H9 (cell line): Measurements from ENCODE around the gene SLC6A18. TPM values are rescaled to one million over a fixed set of nuclear protein-coding genes. Genes with fewer than 3 reads are reported as not detected.

ENCODE experiments used
- DNase-seq: peaks from one replicate; pipeline ENCODE4 v3.0.0-alpha.2; 2017
- H2AFZ ChIP-seq: one replicate; pipeline ENCODE4 v1.6.1; 2013; ENCODE audit warnings: mild to moderate bottlenecking, low read length, control low read depth, moderate library complexity
- H2AK5ac ChIP-seq: 2 replicates; pipeline ENCODE4 v1.6.1; 2013; ENCODE audit warnings: low read length, control low read depth, mixed read lengths; ENCODE audit not compliant: insufficient read length
- H2BK120ac ChIP-seq: one replicate; pipeline ENCODE4 v1.6.1; 2013; ENCODE audit warnings: low read depth, mild to moderate bottlenecking, low read length, control low read depth, inconsistent platforms; ENCODE audit not compliant: poor library complexity, severe bottlenecking
- H2BK12ac ChIP-seq: 2 replicates; pipeline ENCODE4 v1.6.1; 2013; ENCODE audit warnings: low read length, control low read depth, mixed read lengths, low read depth; ENCODE audit not compliant: insufficient read length
- H2BK15ac ChIP-seq: 2 replicates; pipeline ENCODE4 v1.6.1; 2013; ENCODE audit warnings: low read depth, low read length, control low read depth
- H2BK20ac ChIP-seq: one replicate; pipeline ENCODE4 v1.6.1; 2013; ENCODE audit warnings: low read depth, mild to moderate bottlenecking, low read length, control low read depth, inconsistent platforms; ENCODE audit not compliant: poor library complexity, severe bottlenecking
- H2BK5ac ChIP-seq: 2 replicates; pipeline ENCODE4 v1.6.1; 2013; ENCODE audit warnings: low read length, control low read depth, mixed read lengths; ENCODE audit not compliant: insufficient read length
- H3K14ac ChIP-seq: 2 replicates; pipeline ENCODE4 v1.6.1; 2013; ENCODE audit warnings: low read length, control low read depth; ENCODE audit not compliant: insufficient read depth
- H3K18ac ChIP-seq: 2 replicates; pipeline ENCODE4 v1.6.1; 2013; ENCODE audit warnings: low read depth, mild to moderate bottlenecking, mixed read lengths, low read length, control low read depth; ENCODE audit not compliant: insufficient read length
- H3K23ac ChIP-seq: 2 replicates; pipeline ENCODE4 v1.6.1; 2013; ENCODE audit warnings: low read length, control low read depth, mixed read lengths, low read depth; ENCODE audit not compliant: insufficient read length
- H3K23me2 ChIP-seq: 2 replicates; pipeline ENCODE4 v1.6.1; 2013; ENCODE audit warnings: low read depth, mild to moderate bottlenecking, mixed read lengths, low read length, control low read depth; ENCODE audit not compliant: insufficient read length, poor library complexity, severe bottlenecking
- H3K27ac ChIP-seq: 2 replicates; pipeline ENCODE4 v1.5.1; 2013; ENCODE audit warnings: low read length, control low read depth, mixed read lengths, low read depth; ENCODE audit not compliant: insufficient read length
- H3K27me3 ChIP-seq: 2 replicates; pipeline ENCODE4 v1.6.1; 2013; ENCODE audit warnings: low read length, control low read depth, inconsistent platforms; ENCODE audit not compliant: insufficient read depth
- H3K4ac ChIP-seq: 2 replicates; pipeline ENCODE4 v1.6.1; 2013; ENCODE audit warnings: low read depth, mild to moderate bottlenecking, control low read depth, inconsistent platforms, low read length, moderate library complexity
- H3K4me1 ChIP-seq: 2 replicates; pipeline ENCODE4 v1.6.1; 2013; ENCODE audit warnings: low read length, control low read depth, inconsistent platforms; ENCODE audit not compliant: insufficient read depth
- H3K4me2 ChIP-seq: 2 replicates; pipeline ENCODE4 v1.6.1; 2013; ENCODE audit warnings: low read length, control low read depth, mixed read lengths; ENCODE audit not compliant: insufficient read length, insufficient read depth
- H3K56ac ChIP-seq: 2 replicates; pipeline ENCODE4 v1.6.1; 2013; ENCODE audit warnings: low read depth, mild to moderate bottlenecking, mixed read lengths, low read length, control low read depth; ENCODE audit not compliant: insufficient read length
- H3K79me1 ChIP-seq: 2 replicates; pipeline ENCODE4 v1.6.1; 2013; ENCODE audit warnings: low read depth, mild to moderate bottlenecking, moderate library complexity, low read length, control low read depth, inconsistent platforms; ENCODE audit not compliant: insufficient read depth, poor library complexity, severe bottlenecking
- H3K79me2 ChIP-seq: 2 replicates; pipeline ENCODE4 v1.6.1; 2013; ENCODE audit warnings: low read length, control low read depth, inconsistent platforms; ENCODE audit not compliant: insufficient read depth
- H3K9ac ChIP-seq: 2 replicates; pipeline ENCODE4 v1.6.1; 2013; ENCODE audit warnings: low read length, control low read depth, mixed read lengths; ENCODE audit not compliant: insufficient read length; ENCODE audit errors: extremely low read depth
- H3K9me3 ChIP-seq: one replicate; pipeline ENCODE4 v1.6.1; 2013; ENCODE audit warnings: low read depth, low read length, inconsistent platforms; ENCODE audit not compliant: control insufficient read depth
- H3T11ph ChIP-seq: one replicate; pipeline ENCODE4 v1.6.1; 2013; ENCODE audit warnings: mild to moderate bottlenecking, low read length, control low read depth, inconsistent platforms
- H4K20me1 ChIP-seq: one replicate; pipeline ENCODE4 v1.6.1; 2013; ENCODE audit not compliant: control insufficient read depth, insufficient read length, insufficient read depth
- H4K5ac ChIP-seq: 2 replicates; pipeline ENCODE4 v1.6.1; 2013; ENCODE audit warnings: low read depth, mild to moderate bottlenecking, mixed read lengths, low read length, control low read depth; ENCODE audit not compliant: insufficient read length
- H4K8ac ChIP-seq: replicated peaks from 2 replicates; pipeline ENCODE4 v1.6.1; 2013; ENCODE audit warnings: low read length, control low read depth, mixed read lengths, low read depth; ENCODE audit not compliant: insufficient read length
- H4K91ac ChIP-seq: 2 replicates; pipeline ENCODE4 v1.6.1; 2013; ENCODE audit warnings: low read depth, mild to moderate bottlenecking, moderate library complexity, mixed read lengths, low read length, control low read depth; ENCODE audit not compliant: insufficient read length
- H3K27ac Mint-ChIP-seq, 3 experiments: 2 replicates in 2 of 3; 3 replicates in 1 of 3; pipeline ENCODE4 v1.8.0; 2020 to 2021; ENCODE audit warnings: mixed read lengths in 3 of 3, mild to moderate bottlenecking in 1 of 3, moderate library complexity in 1 of 3
- H3K27me3 Mint-ChIP-seq: 2 replicates; pipeline ENCODE4 v1.8.0; 2021; ENCODE audit warnings: low read depth, mild to moderate bottlenecking, moderate library complexity, mixed read lengths
- H3K36me3 Mint-ChIP-seq, 3 experiments: 2 replicates in 2 of 3; 3 replicates in 1 of 3; pipeline ENCODE4 v1.8.0; 2020 to 2021; ENCODE audit warnings: low read depth in 3 of 3, mixed read lengths in 3 of 3; ENCODE audit not compliant: insufficient read depth in 1 of 3
- H3K4me1 Mint-ChIP-seq, 2 experiments: 2 replicates each; pipeline ENCODE4 v1.8.0; 2020; ENCODE audit warnings: mixed read lengths in 2 of 2
- H3K4me3 Mint-ChIP-seq, 2 experiments: 2 replicates in 1 of 2; 3 replicates in 1 of 2; pipeline ENCODE4 v1.8.0; 2020 to 2021; ENCODE audit warnings: mild to moderate bottlenecking in 2 of 2, mixed read lengths in 2 of 2, moderate library complexity in 1 of 2
- H3K9me3 Mint-ChIP-seq, 2 experiments: 2 replicates in 1 of 2; 3 replicates in 1 of 2; pipeline ENCODE4 v1.8.0; 2020; ENCODE audit warnings: mild to moderate bottlenecking in 2 of 2, mixed read lengths in 2 of 2, moderate library complexity in 1 of 2
- CTCF ChIP-seq: fragments of 200-600 bp; sonication (generic); conservative IDR thresholded peaks from 3 replicates; pipeline ENCODE4 v1.8.0; 2021; ENCODE audit warnings: antibody characterized with exemption, mild to moderate bottlenecking
- WGBS: extraction: QIAGEN DNeasy Blood & Tissue Kit; methylation state at CpG from one replicate; pipeline ENCODE4 v1.1.7; 2013; ENCODE audit warnings: missing lambda C conversion rate, low lambda C conversion rate, mixed read lengths; ENCODE audit not compliant: insufficient read length; ENCODE audit errors: extremely low coverage; 5-methylcytosine and 5-hydroxymethylcytosine counted together
- total RNA-seq: library from RNA; stranded (reverse); gene quantifications from 2 replicates; pipeline ENCODE4 v1.2.1, GENCODE V29; 2021

The SLC6A18 gene
- total RNA-seq, 1 experiment from 2014 or later: not detected

- Histone ChIP-seq H4K5ac (no peak overlapping the region), H2BK5ac (no peak overlapping the region), H2AK5ac (no peak overlapping the region), H4K91ac (no peak overlapping the region), H2BK20ac (no peak overlapping the region), H3K9ac (no peak overlapping the region), H4K8ac (no peak overlapping the region), H2BK120ac (no peak overlapping the region), H3K14ac (no peak overlapping the region), H3K23ac (no peak overlapping the region), H3K9me3 (no peaks in the 10 kb centered on the region), H2AFZ (no peak overlapping the region), H3K27ac (no peak overlapping the region), H3K4me2 (no peak overlapping the region), H2BK12ac (no peak overlapping the region), H3K18ac (no peak overlapping the region), H2BK15ac (no peak overlapping the region), H3K56ac (no peak overlapping the region), H3K4ac (no peak overlapping the region), H3K27me3 (no peaks in the 10 kb centered on the region), H3K4me1 (no peaks in the 10 kb centered on the region), H3K79me2 (no peaks in the 10 kb centered on the region), H3K79me1 (no peaks in the 10 kb centered on the region), H3T11ph (no peak overlapping the region), H4K20me1 (no peaks in the 10 kb centered on the region), H3K23me2 (no peaks in the 10 kb centered on the region)
- Mint-ChIP-seq H3K27me3 (peaks cover 10% of the 10 kb centered on the region), H3K4me1 (0 out of 4 replicates have a peak, but pooled peaks cover 0 to under 1% of the 10 kb centered on the region in 2 experiments), H3K4me3 (no peak overlapping the region), H3K9me3 (no peaks in the 10 kb centered on the region), H3K36me3 (no peaks in the 10 kb centered on the region), H3K27ac (no peak overlapping the region)
- WGBS: no CpG with 5 or more reads among the region's 24 CpGs
- no peak for TF ChIP-seq CTCF
- no peak for DNase-seq
Observed at GRCh38 chr5:1195916-1196315, 29.3 kb upstream of the SLC6A18 start.
